Liver (tissue), 9 donors: ENCODE measurements around the gene PDGFA. TPM values are rescaled to one million over a fixed set of nuclear protein-coding genes. Genes with fewer than 3 reads are reported as not detected.

ENCODE experiments used
- DNase-seq: peaks from one replicate; pipeline ENCODE4 v3.0.0-alpha.2; 2017; ENCODE audit warnings: low spot score
- H3K27ac ChIP-seq, 2 donors: one replicate each; pipeline ENCODE4 v1.7.0; 2013; ENCODE audit warnings: inconsistent platforms in 2 of 2, low read length in 2 of 2, control low read depth in 1 of 2, low read depth in 1 of 2, mild to moderate bottlenecking in 1 of 2
- H3K27me3 ChIP-seq, 4 donors: one replicate each; pipeline versions ENCODE4 v1.6.1 to v1.7.0; 2013; ENCODE audit warnings: low read length in 3 of 4, inconsistent platforms in 1 of 4, mild to moderate bottlenecking in 1 of 4, moderate library complexity in 1 of 4; ENCODE audit not compliant: control insufficient read depth in 4 of 4, insufficient read depth in 4 of 4
- H3K36me3 ChIP-seq, 4 donors: one replicate each; pipeline versions ENCODE4 v1.6.1 to v1.7.0; 2013; ENCODE audit warnings: low read length in 3 of 4, mild to moderate bottlenecking in 3 of 4, low read depth in 1 of 4, moderate library complexity in 1 of 4; ENCODE audit not compliant: control insufficient read depth in 4 of 4, insufficient read depth in 3 of 4
- H3K4me1 ChIP-seq, 4 donors: one replicate each; pipeline versions ENCODE4 v1.6.1 to v1.7.0; 2013; ENCODE audit warnings: low read length in 3 of 4, mild to moderate bottlenecking in 3 of 4, moderate library complexity in 1 of 4; ENCODE audit not compliant: control insufficient read depth in 4 of 4, insufficient read depth in 4 of 4
- H3K4me3 ChIP-seq, 3 donors: one replicate each; pipeline versions ENCODE4 v1.6.1 to v1.7.0; 2013; ENCODE audit warnings: low read length in 3 of 3, control low read depth in 1 of 3, low read depth in 1 of 3, mild to moderate bottlenecking in 1 of 3
- H3K9ac ChIP-seq, 2 donors: one replicate each; pipeline ENCODE4 v1.7.0; 2013; ENCODE audit warnings: low read length in 2 of 2, mild to moderate bottlenecking in 2 of 2, moderate library complexity in 2 of 2, control low read depth in 1 of 2, low read depth in 1 of 2
- H3K9me3 ChIP-seq, 4 donors: one replicate each; pipeline versions ENCODE4 v1.6.1 to v1.7.0; 2013; ENCODE audit warnings: low read length in 3 of 4; ENCODE audit not compliant: control insufficient read depth in 4 of 4
- ATF3 ChIP-seq: IDR thresholded peaks from 2 replicates; pipeline ENCODE4 v1.6.1; 2016; ENCODE audit warnings: antibody characterized with exemption
- CTCF ChIP-seq: fragments of 150-350 bp; IDR thresholded peaks from 2 replicates; pipeline ENCODE4 v1.5.1; 2017; ENCODE audit warnings: improper control_type of control experiment, low read depth, low read length; ENCODE audit not compliant: missing input control
- EGR1 ChIP-seq, 2 donors: IDR thresholded peaks; 2 replicates each; pipeline ENCODE4 v1.6.1; 2016 to 2018; ENCODE audit warnings: antibody characterized with exemption in 2 of 2, low read depth in 2 of 2
- FOXA1 ChIP-seq: IDR thresholded peaks from 2 replicates; pipeline ENCODE4 v1.6.1; 2016; ENCODE audit warnings: antibody characterized with exemption
- FOXA2 ChIP-seq: IDR thresholded peaks from 2 replicates; pipeline ENCODE4 v1.6.1; 2016; ENCODE audit warnings: antibody characterized with exemption
- GABPA ChIP-seq, 2 donors: IDR thresholded peaks in 1 of 2; conservative IDR thresholded peaks in 1 of 2; 2 replicates each; pipeline ENCODE4 v1.6.1; 2016; ENCODE audit warnings: antibody characterized with exemption in 2 of 2, mild to moderate bottlenecking in 1 of 2, moderate library complexity in 1 of 2
- HNF4A ChIP-seq, 2 donors: conservative IDR thresholded peaks; 2 replicates each; pipeline ENCODE4 v1.6.1; 2016; ENCODE audit warnings: antibody characterized with exemption in 2 of 2, mild to moderate bottlenecking in 2 of 2
- HNF4G ChIP-seq: IDR thresholded peaks from 2 replicates; pipeline ENCODE4 v1.6.1; 2016; ENCODE audit warnings: antibody characterized with exemption
- JUND ChIP-seq, 2 donors: IDR thresholded peaks; 2 replicates each; pipeline ENCODE4 v1.6.1; 2016; ENCODE audit warnings: antibody characterized with exemption in 2 of 2
- MAX ChIP-seq: IDR thresholded peaks from 2 replicates; pipeline ENCODE4 v1.6.1; 2016; ENCODE audit warnings: antibody characterized with exemption
- NR2F2 ChIP-seq: IDR thresholded peaks from 2 replicates; pipeline ENCODE4 v1.6.1; 2016; ENCODE audit warnings: antibody characterized with exemption
- RAD21 ChIP-seq, 2 donors: IDR thresholded peaks; 2 replicates each; pipeline ENCODE4 v1.6.1; 2016; ENCODE audit warnings: antibody characterized with exemption in 2 of 2, mild to moderate bottlenecking in 2 of 2
- REST ChIP-seq: IDR thresholded peaks from 2 replicates; pipeline ENCODE4 v1.6.1; 2016; ENCODE audit warnings: antibody characterized with exemption, mild to moderate bottlenecking
- RXRA ChIP-seq, 2 donors: IDR thresholded peaks; 2 replicates each; pipeline ENCODE4 v1.6.1; 2017 to 2018; ENCODE audit warnings: antibody characterized with exemption in 2 of 2, mild to moderate bottlenecking in 1 of 2
- SP1 ChIP-seq: IDR thresholded peaks from 2 replicates; pipeline ENCODE4 v1.6.1; 2018; ENCODE audit warnings: antibody characterized with exemption, mild to moderate bottlenecking
- TAF1 ChIP-seq: conservative IDR thresholded peaks from 2 replicates; pipeline ENCODE4 v1.6.1; 2016; ENCODE audit warnings: antibody characterized with exemption, mild to moderate bottlenecking
- YY1 ChIP-seq: IDR thresholded peaks from 2 replicates; pipeline ENCODE4 v1.6.1; 2016; ENCODE audit warnings: antibody characterized with exemption, mild to moderate bottlenecking
- ZBTB33 ChIP-seq: IDR thresholded peaks from 2 replicates; pipeline ENCODE4 v1.6.1; 2016; ENCODE audit warnings: antibody characterized with exemption
- WGBS: extraction: QIAGEN DNeasy Blood & Tissue Kit; methylation state at CpG from one replicate; pipeline ENCODE4 v1.1.7; 2013; 5-methylcytosine and 5-hydroxymethylcytosine counted together
- polyA plus RNA-seq, 2 donors: library from polyadenylated mRNA; stranded (reverse) in 1 of 2; unstranded in 1 of 2; fragments of 200-250 nt in 1 of 2; fragments of >200 nt in 1 of 2; fragmentation: Nextera tagmentation in 1 of 2; extraction: Ambion mirVana in 1 of 2; gene quantifications; one replicate each; pipeline versions ENCODE4 v1.2.1 to v1.2.3, GENCODE V29; 2013 to 2015
- total RNA-seq, 2 donors: library from RNA; depleted of rRNA; stranded (reverse); fragments of >200 nt; gene quantifications; one replicate each; pipeline ENCODE4 v1.2.3, GENCODE V29; 2014
- donor health status: healthy.
- donor health status: healthy.
- donor health status: healthy.
- donor health status: healthy.
- donor health status: healthy.

PDGFA gene
- total and polyA plus RNA-seq, 4 donors, result 1.4 to 5.1 (median 2.0) TPM

GRCh38 chr7:460374-461116 is 59.1 kb downstream of the PDGFA start:
- H3K4me3 ChIP-seq, result no peak overlapping the region
- H3K4me1 ChIP-seq, result peaks cover 0 to 11% (median 0%) of the 10 kb centered on the region in 4 donors
- WGBS, result 45% methylated on average over 26 of the region's 26 CpGs
- no peaks in the 10 kb centered on the region for H3K27me3 ChIP-seq
- TF ChIP-seq ZBTB33 (no peak), RXRA (IDR thresholded peaks at IDR 0.05) (no peak), RAD21 (IDR thresholded peaks at IDR 0.05) (no peak), CTCF (no peak), EGR1 (IDR thresholded peaks at IDR 0.05; ENCODE audit: low read depth in 2 of 2) (no peak), TAF1 (no peak), FOXA2 (no peak), FOXA1 (no peak), REST (no peak), SP1 (no peak), NR2F2 (no peak), GABPA (IDR thresholded peaks at IDR 0.05 in 1 of 2, conservative IDR thresholded peaks at IDR 0.05 in 1 of 2) (no peak), HNF4A (conservative IDR thresholded peaks at IDR 0.05) (no peak), YY1 (no peak), HNF4G (no peak), JUND (IDR thresholded peaks at IDR 0.05) (no peak), MAX (no peak), ATF3 (no peak)
- no peak overlapping the region for H3K27ac ChIP-seq
- no peaks in the 10 kb centered on the region for H3K9me3 ChIP-seq
- H3K9ac ChIP-seq, result no peak overlapping the region
- no peak for DNase-seq
- no peaks in the 10 kb centered on the region for H3K36me3 ChIP-seq
